ENCODE data around the gene PARP8.
A peak's percentile ranks its signal among the peaks of the same experiment; 100 is the strongest.

The PARP8 gene

DNA sequence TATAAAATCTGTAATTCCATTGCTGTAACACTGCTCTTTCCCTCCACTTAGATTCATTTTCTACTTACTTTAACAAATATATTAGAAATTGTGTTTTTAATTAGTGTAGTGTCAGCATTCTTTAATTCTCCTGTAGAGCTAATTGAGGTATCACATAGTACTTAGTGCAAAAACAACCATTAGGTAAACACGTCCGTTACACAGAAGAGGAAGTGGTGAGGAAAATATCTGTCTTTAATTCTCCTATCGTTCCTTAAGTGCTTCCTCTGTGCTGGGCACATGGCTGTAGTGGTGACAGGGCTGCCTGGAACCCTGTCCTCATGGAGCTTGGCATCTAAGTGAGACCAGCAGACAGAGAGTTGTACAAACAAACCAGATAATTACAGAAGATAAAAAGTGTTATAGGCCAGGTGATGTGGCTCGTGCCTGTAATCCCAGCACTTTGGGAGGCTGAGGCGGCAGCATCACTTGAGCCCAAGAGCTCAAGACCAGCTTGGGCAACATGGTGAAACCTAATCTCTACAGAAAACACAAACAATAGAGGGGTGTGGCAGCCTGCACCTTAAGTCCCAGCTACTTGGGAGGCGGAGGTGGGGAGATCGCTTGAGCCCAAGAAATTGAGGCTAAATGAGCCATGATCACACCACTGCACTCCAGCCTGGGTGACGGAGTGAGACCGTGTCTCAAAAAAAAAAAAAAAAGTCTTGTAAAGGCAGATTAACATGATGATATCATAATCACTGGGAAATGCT, 36.4 kb downstream of the PARP8 start:
- in situ Hi-C loops (cut with MboI; ENCODE audit: low pct_unique_long_range_greater_than_20kb, low sequenced_read_pairs, unreplicated experiment): no loop called here
- TF ChIP-seq, protein P1, sequence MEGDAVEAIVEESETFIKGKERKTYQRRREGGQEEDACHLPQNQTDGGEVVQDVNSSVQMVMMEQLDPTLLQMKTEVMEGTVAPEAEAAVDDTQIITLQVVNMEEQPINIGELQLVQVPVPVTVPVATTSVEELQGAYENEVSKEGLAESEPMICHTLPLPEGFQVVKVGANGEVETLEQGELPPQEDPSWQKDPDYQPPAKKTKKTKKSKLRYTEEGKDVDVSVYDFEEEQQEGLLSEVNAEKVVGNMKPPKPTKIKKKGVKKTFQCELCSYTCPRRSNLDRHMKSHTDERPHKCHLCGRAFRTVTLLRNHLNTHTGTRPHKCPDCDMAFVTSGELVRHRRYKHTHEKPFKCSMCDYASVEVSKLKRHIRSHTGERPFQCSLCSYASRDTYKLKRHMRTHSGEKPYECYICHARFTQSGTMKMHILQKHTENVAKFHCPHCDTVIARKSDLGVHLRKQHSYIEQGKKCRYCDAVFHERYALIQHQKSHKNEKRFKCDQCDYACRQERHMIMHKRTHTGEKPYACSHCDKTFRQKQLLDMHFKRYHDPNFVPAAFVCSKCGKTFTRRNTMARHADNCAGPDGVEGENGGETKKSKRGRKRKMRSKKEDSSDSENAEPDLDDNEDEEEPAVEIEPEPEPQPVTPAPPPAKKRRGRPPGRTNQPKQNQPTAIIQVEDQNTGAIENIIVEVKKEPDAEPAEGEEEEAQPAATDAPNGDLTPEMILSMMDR (IDR thresholded peaks at IDR 0.05; ENCODE audit: extremely low read depth, insufficient read depth, missing control alignments): no peak
- no peak for DNase-seq (ENCODE audit: low spot score)

DNA sequence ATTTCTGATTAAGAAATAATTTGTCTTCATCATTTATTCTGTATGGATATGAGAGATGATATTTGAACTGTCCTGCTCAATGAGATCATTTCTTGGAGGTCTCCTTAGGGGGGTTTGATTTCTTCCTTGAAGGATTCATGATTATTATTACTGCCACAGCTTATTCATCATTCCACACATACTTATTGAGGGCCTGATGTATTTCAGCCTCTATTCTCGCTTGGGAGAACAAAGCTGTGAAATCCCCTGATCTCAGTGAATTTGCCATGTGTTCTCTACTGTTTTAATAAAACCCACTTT, 36.9 kb downstream of the PARP8 start:
- in situ Hi-C loops (cut with MboI; ENCODE audit: low pct_unique_long_range_greater_than_20kb, low sequenced_read_pairs, unreplicated experiment): no loop called here
- TF ChIP-seq, protein P1 (IDR thresholded peaks at IDR 0.05; ENCODE audit: extremely low read depth, insufficient read depth, missing control alignments): no peak
- DNase-seq (ENCODE audit: low spot score): no peak

DNA sequence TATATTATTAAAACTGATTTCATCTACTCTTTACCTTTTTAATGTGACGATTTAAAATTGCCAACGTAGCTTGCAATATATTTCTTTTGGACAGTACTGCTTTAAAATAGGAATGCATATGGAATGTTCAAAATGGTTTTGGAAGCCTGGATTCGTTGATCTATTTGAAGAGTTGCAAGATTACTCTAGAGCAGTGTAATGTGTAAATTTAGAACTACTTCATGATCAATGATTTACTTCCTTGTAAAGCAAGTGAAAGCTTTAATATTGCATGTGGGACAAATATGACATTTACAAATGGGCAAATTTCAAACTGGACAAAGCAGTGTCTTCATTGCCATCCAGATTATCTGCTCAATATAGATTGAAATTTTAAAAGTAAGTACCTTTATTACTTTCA, 38.3 kb downstream of the PARP8 start:
- TF ChIP-seq, protein P1 (IDR thresholded peaks at IDR 0.05; ENCODE audit: extremely low read depth, insufficient read depth, missing control alignments): no peak
- in situ Hi-C loops (cut with MboI; ENCODE audit: low pct_unique_long_range_greater_than_20kb, low sequenced_read_pairs, unreplicated experiment): no loop called here
- no peak for DNase-seq (ENCODE audit: low spot score)

DNA sequence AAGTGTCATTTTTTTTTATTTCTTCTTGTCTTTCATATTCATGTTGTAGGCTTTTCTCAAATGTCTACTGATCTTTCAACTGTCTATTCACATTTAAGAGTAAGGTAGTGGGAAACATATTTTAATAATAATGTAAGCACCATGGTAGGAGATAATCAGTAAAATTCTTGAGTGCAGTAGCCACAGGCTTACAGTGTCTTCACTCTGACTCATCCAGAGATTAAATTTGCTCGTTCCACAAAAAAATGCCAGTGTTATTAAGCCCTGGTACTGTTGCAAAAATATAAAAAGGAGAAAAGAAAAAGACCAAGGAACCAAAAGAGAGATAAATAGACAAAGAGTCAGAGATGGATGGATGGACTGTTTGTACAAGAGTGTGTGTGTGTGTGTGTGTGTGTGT, 43.0 kb downstream of the PARP8 start:
- no peak for DNase-seq (ENCODE audit: low spot score)
- TF ChIP-seq, protein P1 (IDR thresholded peaks at IDR 0.05; ENCODE audit: extremely low read depth, insufficient read depth, missing control alignments): no peak
- in situ Hi-C loops (cut with MboI; ENCODE audit: low pct_unique_long_range_greater_than_20kb, low sequenced_read_pairs, unreplicated experiment): no loop called here

DNA sequence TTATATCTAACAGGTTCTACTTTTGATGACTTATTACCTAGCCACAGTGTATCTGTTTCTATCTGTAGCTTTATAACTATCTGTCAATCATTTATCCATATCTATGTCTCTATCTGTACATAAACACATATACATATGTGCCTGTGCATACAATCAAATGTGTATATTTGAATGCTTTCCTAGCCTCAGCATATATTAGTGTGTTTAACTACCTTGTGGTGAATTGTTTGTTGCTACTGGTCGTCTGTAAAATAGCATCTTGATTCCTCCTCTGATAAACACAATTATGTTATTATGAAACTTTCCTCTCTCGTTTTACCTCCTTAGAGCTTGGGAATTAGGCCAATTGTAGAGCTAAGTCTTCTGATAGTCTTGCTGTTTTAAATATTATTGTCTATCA, 44.4 kb downstream of the PARP8 start:
- TF ChIP-seq, protein P1 (IDR thresholded peaks at IDR 0.05; ENCODE audit: extremely low read depth, insufficient read depth, missing control alignments): no peak
- in situ Hi-C loops (cut with MboI; ENCODE audit: low pct_unique_long_range_greater_than_20kb, low sequenced_read_pairs, unreplicated experiment): no loop called here
- DNase-seq (ENCODE audit: low spot score): no peak

DNA sequence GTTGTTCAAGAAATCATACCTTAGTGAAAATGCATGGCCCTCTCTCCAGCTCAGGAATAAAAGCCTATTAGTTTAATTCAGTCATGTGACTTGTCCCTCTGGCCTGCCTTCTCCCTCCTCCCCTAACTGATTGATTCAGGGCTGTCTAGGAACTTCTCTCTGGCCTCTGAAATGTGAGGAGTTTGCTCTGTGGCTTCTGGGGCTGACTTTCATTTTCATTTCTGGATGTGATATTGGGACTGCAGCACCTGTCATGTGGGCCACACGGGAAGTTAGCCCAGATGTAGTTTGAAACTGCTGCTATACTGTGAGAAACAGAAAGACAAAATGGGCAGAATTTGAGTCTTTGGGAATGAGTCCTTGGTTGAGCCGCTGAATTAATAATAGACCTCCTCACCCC, 44.8 kb downstream of the PARP8 start:
- in situ Hi-C loops (cut with MboI; ENCODE audit: low pct_unique_long_range_greater_than_20kb, low sequenced_read_pairs, unreplicated experiment): no loop called here
- peak; percentile 13 for DNase-seq (ENCODE audit: low spot score)

More for the DNA sequence above, 44.8 kb downstream of the PARP8 start:
- TF ChIP-seq, protein P1 (IDR thresholded peaks at IDR 0.05; ENCODE audit: extremely low read depth, insufficient read depth, missing control alignments): no peak

All from GM13977 (cell line).